Left ventricle myocardium superior (tissue), 1 donor: ENCODE measurements around the gene ODC1. TPM values are rescaled to one million over a fixed set of nuclear protein-coding genes. Genes with fewer than 3 reads are reported as not detected.
A peak's percentile ranks its signal among the peaks of the same experiment; 100 is the strongest.
"Not testable (repeated sequence)": the region's sequence is repeated elsewhere in the genome, so short reads cannot be mapped to it uniquely, and the experiment has no call there.

Experiments
- ATAC-seq: fragments of 200-7000 bp; cut with Tn5 transposase; one replicate; pipeline ENCODE4 v1.9.1; 2020; ENCODE audit warnings: mild to moderate bottlenecking, moderate library complexity
- DNase-seq: peaks from one replicate; pipeline ENCODE4 v3.0.0-alpha.2; 2020
- intact Hi-C: fragments of 100-400 bp; cut with micrococcal nuclease; formaldehyde crosslinking; loops from one replicate; pipeline ENCODE4 v1.11.0; 2022
- long read RNA-seq: library from polyadenylated mRNA; unstranded; transcript quantifications from one replicate; pipeline ENCODE4 v2.0.0, GENCODE V29; 2021
- total RNA-seq: library from RNA; stranded (reverse); fragmentation: NEBNext Ultra II Directional; extraction: Animal tissue kit (Norgen Biotek cat#: 25700); gene quantifications from one replicate; pipeline ENCODE4 v1.2.1, GENCODE V29; 2021
- donor health status: DM: no; HTN: yes; CAD: no; lungs with severe emphysema.

The ODC1 gene
- 26.4 TPM for total RNA-seq
- long read RNA-seq, transcript ODC1-201 (12 exons, 2,653 nt) = major isoform, 129 of 146 reads
- long read RNA-seq, partial matches to known transcripts = 13 of 146 reads
- long read RNA-seq, other reads (novel, unspliced or antisense) = 4 of 146 reads

DNA sequence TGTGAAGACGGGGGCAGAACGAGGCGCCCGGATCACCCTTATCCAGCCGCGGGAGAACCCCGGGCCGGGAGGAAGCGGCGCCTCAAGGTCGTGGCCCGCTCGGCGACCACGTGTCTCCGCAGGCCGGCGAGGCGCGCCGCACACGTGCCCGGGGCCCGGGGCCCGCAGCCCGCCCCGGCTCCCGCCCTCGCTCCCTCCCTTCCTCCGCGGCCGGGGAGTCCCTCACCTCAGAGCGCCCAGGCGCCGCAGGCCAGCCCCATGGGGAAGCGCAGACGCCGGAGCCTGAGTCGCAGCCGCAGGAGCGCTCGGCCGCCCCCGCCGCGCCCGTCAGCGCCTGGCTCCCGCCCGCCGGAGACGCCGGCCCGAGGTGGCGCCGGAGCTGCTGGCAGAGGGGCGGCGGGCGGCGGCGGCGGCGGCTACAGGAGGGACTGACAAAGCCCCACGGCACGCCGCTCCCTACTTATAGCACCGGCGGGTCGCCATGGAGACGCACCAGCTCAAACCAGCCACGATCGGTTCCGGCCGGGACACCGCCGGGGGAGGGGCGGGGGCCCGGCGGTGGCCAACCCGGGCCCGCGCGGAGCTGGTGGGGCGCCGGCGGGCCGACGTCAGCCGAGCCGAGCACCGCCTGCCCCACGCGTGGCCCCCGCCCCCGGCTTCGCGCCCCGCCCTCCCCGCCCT lies at the start of gene ODC1:
Gene ODC1 (minus strand): TSS at position 433 of the 681 bp plus-strand sequence. CDS start 3,295 bp downstream, outside the sequence.
- peak; percentile 96 for DNase-seq
- intact Hi-C loops = loop anchor here (10.0 kb wide), 1 partner anchor 207 kb away; no protein-coding TSS in a partner anchor
- peak; percentile 91 for ATAC-seq

DNA sequence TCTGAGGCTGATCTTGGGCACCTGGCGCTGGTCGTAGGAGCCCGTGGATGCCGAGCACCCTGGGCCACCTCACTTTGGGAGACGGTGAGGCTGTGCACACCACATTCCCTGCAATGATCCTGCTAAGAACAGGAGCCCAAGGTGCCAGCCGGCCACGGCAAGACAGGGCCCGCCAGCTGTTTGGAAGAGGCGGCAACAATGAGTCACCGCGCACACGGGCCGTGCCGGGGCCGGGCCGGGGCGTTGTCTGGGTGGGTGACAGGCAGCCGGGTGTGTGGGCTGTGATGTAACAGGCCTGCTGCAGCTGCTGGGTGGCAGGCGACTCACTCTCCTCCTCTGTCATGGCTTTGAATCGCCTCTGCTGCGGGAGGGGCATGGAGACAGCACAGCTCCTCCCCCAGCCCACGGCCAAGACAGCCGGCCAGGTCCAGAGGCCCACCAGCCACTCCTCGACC lies 49.7 kb upstream of the ODC1 start:
- DNase-seq (peak; percentile 55), ATAC-seq (peak; percentile 82)
- intact Hi-C loops = no loop called here

GRCh38 chr2:10495988-10496313 lies 47.8 kb upstream of the ODC1 start:
- DNase-seq = no peak

DNA sequence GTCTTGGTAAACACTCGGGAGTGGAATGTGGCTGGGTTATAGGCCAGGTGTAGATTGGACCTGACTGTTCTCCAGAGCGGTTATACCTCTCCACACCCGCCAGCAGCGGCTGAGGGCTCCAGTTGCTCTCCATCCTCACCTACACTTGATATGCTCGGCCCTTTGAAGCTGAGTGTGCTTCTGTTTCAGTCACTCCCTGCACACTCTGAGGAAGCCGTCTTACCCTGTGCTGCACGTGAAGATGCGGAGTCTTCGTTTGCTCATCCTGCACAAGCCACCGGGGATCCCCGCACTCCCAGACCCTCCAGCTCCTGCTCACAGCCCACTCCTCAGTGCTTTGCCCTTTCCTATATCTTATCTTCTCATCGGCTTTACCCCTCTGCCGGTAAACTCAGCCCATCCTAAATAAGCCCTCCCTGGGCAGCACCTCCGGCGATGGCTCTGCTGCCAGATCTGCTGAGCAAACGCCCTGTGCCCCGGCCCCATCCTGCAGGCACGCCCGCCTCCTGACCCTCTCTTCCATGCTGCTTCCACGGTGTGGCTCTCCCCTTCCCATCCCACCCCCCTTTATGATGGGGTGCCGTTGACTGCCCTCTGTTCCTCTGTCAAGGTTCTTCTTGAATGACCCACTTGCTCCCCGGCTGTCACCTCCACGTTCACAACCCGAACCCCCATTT lies 47.3 kb upstream of the ODC1 start:
- no peak for DNase-seq

More at GRCh38 chr2:10495988-10496313, 47.8 kb upstream of the ODC1 start:
- intact Hi-C loops = no loop called here
- no peak for ATAC-seq

GRCh38 chr2:10494351-10495066 lies 46.4 kb upstream of the ODC1 start:
- ATAC-seq = no peak

More for the DNA sequence above, 47.3 kb upstream of the ODC1 start:
- no peak for ATAC-seq
- intact Hi-C loops = no loop called here

GRCh38 chr2:10493634-10494281 lies 45.6 kb upstream of the ODC1 start:
- DNase-seq = no peak
- ATAC-seq = no peak
- intact Hi-C loops = no loop called here

More at GRCh38 chr2:10494351-10495066, 46.4 kb upstream of the ODC1 start:
- intact Hi-C loops = no loop called here
- DNase-seq = no peak

- intact Hi-C loops = no loop called here
- DNase-seq = no peak
Observed at GRCh38 chr2:10493075-10493633, 45.0 kb upstream of the ODC1 start.

DNA sequence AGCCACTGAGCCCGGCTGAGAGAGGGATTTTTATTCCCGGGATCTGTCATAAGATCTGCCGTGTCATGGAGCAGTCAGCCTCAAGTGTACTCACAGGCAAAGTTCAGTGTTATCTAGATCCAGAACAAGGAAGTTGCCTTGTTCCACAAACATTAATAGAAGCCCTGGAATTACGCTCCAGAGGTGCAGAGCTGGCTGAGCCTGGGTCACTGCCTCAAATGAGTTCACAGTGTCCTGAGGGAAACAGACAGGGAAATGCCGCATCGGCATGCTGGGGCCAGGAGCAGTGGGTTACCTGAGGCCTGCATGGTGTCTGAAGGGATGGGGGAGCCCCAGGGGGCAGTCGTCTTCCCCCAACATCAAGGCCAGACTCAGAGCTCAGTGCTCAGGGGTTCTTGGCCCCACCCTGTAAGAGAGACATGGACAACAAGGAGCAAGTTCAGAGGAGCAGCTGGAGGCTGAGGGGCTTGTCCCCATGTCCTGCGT lies 42.7 kb upstream of the ODC1 start:
- DNase-seq (no peak), ATAC-seq (no peak)
- intact Hi-C loops = no loop called here

More at GRCh38 chr2:10493075-10493633, 45.0 kb upstream of the ODC1 start:
- no peak for ATAC-seq

GRCh38 chr2:10489842-10490555 lies 41.9 kb upstream of the ODC1 start:
- intact Hi-C loops = no loop called here
- DNase-seq = no peak
- no peak for ATAC-seq

DNA sequence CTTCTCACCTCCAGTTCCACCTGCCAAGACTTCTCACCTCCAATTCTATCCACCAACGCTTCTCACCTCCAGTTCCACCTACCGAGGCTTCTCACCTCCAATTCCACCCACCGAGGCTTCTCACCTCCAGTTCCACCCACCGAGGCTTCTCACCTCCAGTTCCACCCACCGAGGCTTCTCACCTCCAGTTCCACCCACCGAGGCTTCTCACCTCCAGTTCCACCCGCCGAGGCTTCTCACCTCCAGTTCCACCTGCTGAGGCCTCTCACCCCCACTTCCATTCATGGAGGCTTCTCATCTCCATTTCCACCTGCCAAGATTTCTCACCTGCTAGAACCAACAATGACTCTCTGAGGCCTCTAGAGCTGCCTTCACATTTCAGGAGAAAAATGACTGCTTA lies 40.0 kb upstream of the ODC1 start:
- ATAC-seq, DNase-seq, intact Hi-C loops: not testable (repeated sequence)

DNA sequence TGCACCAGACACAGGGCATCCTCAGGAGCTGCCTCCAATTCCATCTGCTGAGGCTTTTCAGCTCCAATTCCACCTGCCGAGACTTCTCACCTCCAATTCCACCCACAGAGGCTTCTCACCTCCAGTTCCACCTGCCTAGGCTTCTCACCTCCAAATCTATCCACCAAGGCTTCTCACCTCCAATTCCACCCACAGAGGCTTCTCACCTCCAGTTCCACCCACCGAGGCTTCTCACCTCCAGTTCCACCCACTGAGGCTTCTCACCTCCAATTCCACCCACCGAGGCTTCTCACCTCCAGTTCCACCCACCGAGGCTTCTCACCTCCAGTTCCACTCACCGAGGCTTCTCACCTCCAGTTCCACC lies 39.6 kb upstream of the ODC1 start:
- DNase-seq, ATAC-seq, intact Hi-C loops: not testable (repeated sequence)

DNA sequence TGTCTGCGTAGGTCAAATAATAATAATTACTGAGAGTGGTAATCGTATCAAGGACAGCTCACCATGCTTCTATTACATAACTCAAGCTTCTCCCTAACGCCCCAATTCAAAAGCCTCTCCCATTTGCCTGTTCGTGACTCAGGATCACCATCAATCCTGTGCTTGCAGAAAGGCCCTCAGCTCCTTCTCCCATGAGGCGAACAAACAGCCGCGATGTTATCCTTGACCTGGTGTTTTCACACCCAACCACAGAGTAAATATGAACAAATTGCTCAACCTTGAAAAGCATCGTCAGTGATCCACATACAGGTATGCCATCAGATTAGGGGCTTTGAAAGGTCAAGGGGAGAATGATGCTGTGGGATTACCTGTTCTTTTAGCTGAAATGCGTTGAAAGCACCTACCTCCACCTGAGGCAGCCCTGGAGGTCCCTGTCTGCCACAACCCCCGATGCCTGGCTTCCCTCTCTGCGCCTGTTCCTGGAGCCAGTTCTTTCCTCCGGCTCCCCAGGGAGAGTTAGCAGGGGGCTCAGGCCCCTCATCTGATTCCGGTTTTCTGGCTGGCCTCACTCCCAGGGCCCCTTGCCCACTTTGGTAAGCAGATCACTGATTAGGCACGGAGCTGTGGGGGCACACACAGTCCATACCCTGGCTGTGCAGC lies 39.1 kb upstream of the ODC1 start:
- ATAC-seq (no peak), DNase-seq (no peak)
- intact Hi-C loops = no loop called here

DNA sequence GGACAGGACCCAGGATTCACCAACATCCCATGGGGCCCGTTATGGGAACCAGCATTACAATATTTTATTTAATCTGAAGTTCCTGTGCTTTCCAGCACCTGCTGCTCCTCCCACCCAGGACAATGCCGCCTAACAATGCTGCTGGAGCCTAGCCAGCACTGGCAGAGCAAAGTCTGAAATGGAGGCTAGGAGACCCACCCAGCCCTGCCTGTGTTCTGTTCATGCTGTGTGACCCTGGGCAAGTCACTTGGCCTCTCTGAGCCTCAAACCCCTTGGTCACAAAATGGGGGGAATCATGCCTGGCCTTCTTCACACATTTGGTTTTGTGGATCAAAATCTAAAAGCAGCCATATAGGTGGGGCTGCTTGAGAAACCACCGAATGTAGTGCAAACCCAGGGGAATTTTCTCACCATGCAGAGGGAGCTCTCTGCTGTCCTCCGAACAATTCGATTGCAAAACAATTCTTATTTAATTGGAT lies 38.5 kb upstream of the ODC1 start:
- ATAC-seq = no peak
- intact Hi-C loops = no loop called here
- no peak for DNase-seq

- ATAC-seq = no peak
- intact Hi-C loops = no loop called here
- DNase-seq = no peak
Observed at GRCh38 chr2:10486091-10486490, 38.0 kb upstream of the ODC1 start.

DNA sequence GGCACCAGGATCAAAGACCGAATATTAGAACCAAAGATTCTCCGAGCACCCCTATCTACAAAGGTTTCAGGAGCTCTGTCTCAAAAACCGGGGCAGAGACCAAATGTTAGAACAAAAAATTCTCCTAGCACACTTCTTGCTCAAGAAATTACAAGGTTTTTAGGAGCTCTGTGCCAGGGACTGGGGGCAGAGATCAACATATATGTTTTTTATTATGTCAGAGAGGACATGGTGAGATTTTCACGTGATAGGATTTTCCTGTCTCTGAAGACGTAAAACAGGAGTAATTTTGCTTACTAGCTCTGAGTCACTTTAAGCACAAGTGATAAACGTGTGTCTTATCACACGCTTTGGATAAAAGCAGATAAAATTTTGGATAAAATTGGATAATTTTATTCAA lies 34.8 kb upstream of the ODC1 start:
- ATAC-seq = no peak
- no peak for DNase-seq
- intact Hi-C loops = no loop called here

DNA sequence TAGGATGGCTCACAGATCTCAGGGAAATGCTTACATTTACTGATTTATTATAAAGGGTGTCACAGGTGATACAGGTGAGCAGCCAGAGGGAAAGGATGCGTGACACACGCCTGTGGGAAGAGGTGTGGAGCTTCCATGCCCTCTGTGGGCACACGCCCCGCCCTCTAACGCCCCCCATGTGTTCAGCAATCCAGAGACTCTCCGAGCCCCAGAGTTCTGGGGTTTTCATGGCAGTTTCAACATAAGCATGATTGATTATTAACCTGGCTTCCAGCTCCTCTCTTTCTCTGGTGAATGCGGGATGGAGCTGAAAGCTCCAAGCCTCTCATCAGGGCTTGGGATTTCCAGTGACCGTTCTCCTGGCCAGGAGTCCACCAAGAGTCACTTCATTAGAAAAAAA lies 34.3 kb upstream of the ODC1 start:
- DNase-seq = no peak
- intact Hi-C loops = no loop called here

DNA sequence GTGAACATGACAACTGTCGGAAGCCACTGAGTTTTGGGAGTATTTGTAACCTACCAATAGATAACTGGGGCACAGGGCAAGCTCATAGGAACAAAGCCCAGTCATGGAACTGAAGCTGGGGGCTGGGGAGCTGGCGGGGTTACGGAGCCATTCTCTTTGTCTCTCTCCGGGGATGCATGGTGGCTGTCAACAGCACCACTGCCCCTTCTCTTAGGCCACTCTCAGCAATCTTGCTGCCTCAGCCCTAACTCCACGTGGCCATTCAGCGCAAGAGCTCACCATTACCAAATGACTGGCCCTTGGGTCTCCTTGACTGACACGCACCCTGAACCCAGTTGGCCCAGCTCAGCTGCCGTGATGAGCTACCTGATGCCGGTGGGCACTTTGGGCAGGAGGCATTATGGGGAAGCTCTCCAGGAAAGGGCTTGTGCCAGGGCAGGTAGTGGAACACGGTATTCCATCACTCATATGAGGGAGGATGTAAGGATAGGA lies 33.6 kb upstream of the ODC1 start:
- ATAC-seq (no peak), DNase-seq (no peak)
- intact Hi-C loops = no loop called here

More for the DNA sequence above, 34.3 kb upstream of the ODC1 start:
- ATAC-seq = no peak
